NCI-H1694 (cell line): Measurements from ENCODE around the gene MYH10.
"Not testable (repeated sequence)": the region's sequence is repeated elsewhere in the genome, so short reads cannot be mapped to it uniquely, and the experiment has no call there.

ENCODE experiments used
- DNase-seq: peaks from one replicate; lab custom pipeline; 2025; lab: John Stamatoyannopoulos, UW

MYH10 gene

DNA sequence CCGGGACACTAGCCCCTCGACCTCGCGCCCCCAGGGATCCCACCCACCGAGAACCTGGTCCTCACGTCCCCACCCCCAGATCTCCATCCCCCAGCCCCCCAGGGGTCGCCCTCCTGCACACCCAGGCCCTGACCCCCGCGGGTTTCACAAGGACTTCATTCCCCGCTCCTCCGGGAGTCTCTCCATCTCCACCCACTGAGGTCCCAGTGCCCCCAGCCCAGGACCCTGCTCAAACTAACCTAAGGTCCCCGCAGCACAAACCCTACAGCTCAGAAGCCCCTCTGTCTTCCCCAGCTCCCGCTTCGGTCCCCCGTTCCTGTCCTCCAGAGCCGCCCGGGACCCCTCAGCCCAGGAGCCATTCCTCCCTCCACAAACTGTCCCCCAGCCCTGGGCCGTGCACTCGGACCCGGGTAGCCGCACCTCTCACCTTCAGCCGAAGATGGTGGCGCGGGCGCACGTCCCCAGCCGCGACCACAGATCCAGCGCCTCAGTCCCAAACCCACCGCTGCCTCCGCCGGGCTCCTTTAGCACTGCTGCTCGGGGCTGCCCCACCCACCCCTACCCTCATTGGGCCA lies at the start of gene MYH10:
MYH10 (minus strand) TSS at position 499 of the 575 bp plus-strand sequence. CDS start 7,479 bp downstream, outside the sequence.
- DNase-seq = no peak

DNA sequence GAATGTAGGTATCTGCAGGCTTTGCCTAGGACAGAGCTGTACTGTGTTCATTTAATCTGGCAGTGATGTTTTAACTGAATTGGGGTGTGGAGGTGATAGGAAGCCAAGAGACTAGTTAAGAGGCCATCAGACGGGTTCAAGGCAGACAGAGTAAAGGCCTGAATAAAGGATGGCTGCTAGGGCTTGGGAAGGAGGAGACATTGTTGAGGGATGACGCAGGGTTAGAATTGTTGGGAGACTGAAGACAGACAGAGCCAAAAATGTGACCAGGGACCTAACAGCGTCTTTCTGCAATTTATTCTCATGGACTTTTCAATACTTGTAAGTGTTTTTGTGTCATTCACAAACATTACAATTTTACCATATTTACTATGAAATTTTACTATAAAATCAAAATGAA lies 48.6 kb upstream of the MYH10 start:
- no peak for DNase-seq

DNA sequence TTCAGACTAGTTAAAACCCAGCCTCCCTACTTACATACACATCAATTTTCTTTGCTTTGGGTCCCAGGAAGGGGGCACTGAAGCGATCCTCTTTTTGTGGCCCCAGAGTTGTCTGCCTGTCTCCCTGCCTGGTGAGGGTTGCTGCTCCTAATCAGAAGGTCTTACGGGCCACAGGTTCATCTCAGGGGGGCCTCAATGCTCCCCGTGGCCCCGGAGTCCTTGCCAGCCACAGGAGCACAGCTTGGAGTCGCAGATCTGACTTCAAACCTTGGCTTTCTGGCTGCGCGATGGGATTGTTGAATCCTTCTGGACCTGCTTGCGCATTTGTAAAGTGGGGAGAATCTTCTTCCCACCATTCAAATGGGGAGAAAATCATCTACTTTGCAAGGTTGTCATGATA lies 44.8 kb upstream of the MYH10 start:
- DNase-seq = no peak

DNA sequence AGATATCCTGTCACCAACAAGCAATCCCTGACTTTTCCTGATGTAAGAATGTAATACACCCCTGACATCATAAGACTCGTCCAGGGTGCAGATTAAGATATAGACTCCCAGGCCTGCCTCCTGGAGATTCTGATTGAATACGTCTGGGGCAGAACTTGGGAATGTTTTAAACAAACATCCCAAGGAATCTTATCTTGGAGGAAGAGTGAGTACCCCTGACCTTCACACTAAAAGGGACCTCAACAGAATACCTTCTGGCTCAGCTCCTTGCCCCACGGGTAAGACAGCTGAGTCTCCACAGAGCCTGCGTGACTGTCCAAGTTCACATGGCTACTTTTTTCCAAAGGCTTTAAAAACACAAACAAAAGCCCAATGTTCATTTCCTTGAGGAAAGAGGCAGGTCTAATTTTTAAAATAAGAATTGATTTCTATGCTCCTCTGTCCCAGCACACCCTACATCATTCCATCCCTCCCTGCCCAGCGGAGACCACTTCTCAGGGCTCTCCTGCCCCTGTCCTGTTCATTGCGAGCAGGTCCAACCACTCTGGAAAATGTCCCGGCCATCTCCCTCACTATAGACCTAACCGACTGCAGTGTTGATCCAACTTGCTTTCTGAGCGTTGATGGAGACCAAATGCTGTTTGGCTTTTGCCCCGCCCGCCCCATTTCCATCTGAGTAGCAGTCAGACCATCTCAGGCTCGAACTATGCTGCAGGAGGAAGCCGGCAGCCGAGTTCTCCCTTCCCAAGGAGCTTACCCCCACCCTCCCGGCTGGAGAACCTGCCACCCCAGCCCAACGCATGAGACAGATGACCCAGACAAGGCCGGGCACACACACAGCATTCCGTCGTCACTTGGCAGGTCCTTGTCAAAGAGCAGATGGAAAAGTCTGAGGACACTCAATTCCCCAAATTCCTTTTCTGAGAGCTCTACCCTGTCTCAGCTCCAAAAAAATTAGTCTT lies 44.1 kb upstream of the MYH10 start:
- no peak for DNase-seq

DNA sequence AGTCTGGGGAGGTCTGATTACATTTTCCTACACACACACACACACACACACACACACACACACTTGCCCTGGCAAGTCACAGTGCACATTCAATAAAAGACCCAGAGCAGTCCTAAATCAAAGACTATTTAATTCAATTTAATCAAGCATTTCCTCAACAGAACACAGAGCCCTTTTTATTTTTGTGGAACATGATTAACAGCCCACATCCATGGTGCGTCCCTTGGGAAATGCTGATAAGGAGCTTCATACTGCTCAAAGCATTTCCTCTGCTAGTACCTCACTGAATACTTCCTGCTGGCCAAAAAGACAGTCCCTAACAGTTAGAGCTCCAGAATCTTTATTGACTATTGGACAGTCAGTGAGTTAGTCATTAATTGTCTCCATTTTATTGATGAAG lies 43.1 kb upstream of the MYH10 start:
- DNase-seq = no peak

DNA sequence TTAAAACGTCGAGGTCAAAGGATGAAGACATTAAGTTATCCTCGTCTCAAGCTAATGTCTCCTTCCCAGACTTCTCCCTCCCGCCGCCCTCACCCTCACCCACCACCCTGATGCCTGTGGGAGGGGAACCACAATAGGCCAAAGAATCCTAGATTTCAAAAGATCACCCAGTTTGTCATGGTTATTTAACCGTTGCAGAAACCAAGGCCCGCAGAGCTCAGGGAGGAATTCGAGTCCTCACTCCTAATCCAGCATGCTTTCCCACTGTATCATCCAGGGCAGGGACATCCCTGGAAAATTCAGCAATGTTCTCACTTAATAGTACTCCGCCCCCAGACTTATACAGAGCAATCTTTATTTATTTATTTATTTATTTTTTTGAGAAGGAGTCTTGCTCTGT lies 41.8 kb upstream of the MYH10 start:
- no peak for DNase-seq

DNA sequence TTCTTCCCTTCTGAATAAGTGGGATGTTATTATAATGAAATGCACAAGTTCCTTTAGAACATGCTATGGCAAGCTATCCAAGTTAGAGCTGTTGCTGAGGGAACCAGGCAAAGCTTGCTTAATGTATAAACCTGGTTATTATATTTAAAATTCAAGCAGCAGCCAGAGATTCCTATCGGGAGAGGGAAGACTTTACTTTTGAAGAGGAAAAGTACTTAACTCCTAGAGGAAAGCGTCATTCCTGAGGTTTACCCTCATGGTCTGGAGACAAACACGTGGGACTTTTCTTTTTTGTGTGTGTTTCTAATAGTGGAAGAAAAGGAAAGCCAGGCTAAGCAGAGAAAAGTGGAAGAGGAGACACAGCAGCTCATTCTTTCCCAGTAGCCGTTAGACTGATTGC lies 39.9 kb upstream of the MYH10 start:
- DNase-seq = no peak

DNA sequence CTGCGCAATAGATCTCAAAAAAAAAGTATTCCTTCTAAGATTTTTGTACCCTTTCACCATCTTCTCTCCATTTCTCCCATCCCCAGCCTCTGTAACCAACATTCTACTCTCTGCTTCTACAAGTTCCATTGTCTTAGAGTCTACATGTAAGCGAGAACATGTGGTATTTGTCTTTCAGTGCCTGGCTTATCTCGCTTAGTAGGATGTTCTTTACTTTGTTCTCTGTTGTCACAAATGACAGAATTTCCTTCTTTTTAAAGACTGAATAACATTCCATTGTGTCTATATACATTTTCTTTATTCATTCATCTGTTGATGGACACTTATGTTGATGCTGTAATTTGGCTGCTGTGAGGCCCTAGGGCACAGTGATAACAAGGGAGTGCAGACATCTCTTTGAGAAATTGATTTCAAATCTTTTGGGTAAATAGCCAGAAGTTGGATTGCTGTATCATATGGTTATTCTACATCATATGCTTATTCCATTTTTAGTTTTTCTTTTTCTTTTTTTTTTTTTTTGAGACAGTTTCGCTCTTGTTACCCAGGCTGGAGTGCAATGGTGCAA lies 37.7 kb upstream of the MYH10 start:
- DNase-seq = no peak

DNA sequence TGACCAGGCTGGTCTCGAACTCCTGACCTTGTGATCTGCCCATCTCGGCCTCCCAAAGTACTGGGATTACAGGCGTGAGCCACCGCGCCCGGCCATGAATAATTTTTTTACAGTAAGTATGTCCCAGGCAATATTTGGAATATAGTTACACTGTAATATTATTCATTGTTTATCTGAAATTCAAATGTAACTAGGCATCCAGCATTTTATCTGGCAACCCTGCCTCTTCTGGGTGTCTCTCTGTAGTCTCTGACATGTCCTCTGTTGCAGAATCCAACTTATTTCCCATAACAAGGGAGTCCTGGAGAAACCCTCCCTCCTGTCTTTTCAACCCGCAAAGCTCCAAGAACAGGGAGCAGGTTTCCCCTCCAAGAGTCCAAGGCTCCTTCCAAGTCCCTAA lies 36.9 kb upstream of the MYH10 start:
- DNase-seq = no peak

DNA sequence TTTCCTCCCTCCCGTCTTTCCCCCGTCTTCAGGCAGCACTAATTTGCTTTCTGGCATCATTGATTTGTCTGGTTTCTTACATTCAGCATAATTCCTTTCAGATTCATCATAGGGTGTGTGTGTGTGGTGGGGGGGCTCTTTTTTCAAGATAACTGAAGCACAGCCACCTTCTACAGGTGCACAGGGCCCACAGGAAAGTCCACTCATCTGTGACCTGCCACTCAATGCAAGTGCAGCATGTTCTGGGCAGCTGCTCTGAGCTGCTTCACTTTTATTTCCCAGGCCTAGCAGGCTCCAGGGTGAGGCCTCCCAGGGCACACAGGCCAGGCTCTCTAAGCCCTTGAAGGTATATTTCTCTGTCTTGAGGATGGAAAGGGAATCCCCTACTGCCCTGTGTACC lies 35.2 kb upstream of the MYH10 start:
- no peak for DNase-seq

DNA sequence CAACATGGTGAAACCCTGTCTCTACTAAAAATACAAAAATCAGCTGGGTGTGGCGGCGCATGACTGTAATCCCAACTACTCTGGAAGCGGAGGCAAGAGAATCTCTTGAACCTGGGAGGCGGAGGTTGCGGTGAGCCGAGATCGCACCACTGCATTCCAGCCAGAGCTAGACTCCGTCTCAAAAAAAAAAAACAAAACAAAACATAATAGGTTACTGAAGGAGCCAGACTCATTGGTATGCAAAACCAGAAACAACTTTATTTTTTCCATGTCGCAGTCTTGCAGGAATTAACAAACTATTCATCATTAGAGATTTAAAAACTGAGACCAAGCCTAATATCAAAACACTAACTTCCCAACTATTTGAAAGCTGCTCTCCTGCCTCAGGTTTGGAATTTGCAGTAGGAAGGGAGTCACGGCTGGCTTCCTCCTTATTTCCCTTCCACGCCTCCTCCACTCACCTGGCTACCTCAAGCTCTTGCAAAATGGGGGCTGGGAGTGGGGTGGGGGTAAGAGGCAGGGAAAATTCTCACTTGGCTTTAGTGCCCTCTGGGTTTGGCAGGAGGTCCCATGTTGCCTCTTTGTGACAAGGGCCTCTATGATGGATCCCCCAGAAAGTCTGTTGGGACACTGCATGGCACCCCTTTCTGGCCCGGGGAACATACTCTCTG lies 34.1 kb upstream of the MYH10 start:
- DNase-seq = no peak

DNA sequence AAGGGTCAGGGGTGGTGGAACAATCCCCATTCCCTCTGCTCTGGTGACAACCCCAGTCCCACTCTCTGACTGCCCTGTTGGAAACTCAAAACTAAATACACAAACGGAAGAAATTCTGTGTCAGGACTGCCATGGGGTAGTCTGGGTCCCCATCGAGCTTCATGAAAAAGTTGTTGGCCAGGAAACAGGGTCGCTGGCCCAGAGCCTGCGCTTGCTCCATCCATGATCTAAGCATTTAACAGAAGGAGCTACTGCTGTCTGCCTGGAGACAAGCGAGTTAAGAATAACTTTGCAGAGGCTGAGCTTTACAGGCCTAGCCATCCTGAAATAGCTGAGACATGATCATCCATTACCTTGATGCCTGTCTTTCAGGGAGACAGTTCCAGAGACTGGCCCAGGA lies 32.4 kb upstream of the MYH10 start:
- DNase-seq = no peak

DNA sequence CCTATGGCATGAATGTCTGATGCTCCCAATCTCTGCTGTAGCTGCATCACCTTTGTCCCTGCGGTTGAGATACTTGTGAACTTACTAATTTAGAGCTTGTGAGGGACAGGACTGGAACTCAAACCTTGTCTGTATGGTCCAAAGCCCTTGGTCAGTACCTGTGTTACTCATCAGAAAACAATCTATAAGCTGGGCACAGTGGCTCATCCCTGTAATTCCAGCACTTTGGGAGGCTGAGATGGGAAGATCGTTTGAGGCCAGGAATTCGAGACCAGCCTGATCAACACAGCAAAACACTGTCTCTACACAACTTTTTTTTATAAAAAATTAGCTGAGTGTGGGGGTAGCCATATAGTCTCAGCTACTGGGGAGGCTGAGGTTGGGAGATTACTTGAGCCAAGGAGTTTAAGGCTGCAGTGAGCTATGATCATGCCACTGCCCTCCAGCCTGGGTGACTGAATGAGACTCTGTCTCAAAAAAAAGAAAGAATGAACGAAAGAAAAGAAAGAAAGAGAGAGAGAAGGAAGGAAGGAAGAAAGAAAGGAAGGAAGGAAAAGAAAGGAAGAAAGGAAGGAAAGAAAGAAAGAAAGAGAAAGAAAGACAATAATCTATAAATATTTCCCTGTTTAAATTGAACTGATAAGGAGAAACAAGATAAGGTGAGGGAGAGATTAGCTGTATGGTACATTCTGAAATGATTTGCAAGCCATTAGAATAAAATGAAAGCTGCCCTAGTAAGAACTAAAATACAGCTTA lies 31.7 kb upstream of the MYH10 start:
- no peak for DNase-seq

DNA sequence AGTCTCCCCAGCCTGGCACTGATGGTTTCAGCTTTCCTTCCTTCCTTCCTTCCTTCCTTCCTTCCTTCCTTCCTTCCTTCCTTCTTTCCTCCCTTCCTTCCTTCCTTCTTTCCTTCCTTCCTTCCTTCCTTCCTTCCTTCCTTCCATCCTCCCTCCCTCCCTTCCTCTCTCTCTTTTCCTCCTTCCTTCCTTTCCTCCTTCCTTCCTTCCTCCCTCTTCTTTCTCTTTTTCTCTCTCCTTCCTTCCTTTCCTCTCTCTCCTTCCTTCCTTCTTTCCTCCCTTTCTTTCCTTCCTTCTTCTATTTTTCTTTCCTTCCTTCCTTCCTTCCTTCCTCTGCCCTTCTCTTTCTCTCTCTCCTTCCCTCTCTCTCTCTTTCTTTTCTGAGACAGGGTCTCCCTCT lies 30.2 kb upstream of the MYH10 start:
- not testable (repeated sequence) for DNase-seq

DNA sequence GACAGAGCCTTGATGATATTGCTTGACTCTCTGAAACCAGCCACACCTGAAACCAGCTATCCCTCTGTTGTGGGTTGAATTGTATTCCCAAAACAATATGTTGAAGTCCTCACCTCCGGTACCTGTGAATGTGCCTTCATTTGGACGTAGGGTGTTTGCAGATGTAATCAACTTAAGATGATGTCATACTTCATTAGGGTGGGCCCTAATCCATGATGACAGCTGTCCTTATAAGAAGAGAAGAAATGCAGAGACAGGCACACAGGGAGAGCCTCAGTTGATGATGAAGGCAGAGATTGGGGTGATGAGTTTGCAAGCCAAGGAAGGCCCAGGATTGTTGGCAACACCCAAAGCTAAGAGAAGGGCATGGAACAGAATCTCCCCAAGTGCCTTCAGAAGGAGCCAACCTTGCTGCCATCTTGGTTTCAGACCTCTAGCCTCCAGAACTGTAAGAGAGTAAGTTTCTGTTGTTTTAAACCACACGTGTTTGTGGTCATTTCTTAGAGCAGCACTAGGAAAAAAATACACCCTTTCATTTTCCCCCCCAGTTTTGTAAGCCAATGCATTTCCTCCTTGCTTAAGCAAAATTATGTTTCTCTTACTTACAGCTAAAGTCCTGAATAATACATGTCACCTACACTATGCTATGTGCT lies 29.4 kb upstream of the MYH10 start:
- DNase-seq = no peak

DNA sequence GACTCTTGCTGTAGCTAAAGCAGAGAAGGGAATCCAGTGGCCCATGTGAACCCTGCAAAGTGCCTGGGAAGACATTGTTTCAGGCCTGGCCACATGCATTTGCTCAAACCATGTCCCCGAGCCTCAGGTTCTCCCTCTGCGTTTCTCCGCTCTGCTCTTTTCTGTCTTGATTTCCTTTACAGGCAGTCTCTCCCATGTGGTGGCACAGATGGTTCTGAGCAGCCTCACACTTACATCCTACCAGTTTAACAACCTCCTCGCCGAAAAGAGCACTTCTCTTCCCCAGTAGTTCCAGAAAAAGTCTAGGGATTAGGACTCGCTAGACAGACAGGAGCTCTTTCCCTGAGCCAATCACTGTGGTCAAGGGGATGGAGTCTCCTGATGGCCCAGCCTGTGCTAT lies 28.3 kb upstream of the MYH10 start:
- no peak for DNase-seq

DNA sequence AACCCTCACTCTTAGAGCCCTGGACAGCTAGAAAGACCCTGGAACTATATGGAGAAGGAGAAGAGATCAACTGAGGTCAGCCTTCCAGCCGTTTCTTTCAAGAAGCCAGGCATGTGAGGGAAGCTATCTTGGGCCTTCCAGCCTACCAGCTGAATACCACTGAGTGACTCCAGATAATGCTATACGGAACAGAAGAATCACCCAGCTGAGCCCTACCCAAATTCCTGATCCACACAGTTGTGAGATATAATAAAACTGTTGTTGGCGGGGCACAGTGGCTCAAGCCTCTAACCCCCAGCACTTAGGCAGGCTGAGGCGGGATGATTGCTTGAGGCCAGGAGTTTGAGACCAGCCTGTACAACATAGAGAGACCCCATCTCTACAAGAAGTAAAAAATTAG lies 26.2 kb upstream of the MYH10 start:
- DNase-seq = no peak

DNA sequence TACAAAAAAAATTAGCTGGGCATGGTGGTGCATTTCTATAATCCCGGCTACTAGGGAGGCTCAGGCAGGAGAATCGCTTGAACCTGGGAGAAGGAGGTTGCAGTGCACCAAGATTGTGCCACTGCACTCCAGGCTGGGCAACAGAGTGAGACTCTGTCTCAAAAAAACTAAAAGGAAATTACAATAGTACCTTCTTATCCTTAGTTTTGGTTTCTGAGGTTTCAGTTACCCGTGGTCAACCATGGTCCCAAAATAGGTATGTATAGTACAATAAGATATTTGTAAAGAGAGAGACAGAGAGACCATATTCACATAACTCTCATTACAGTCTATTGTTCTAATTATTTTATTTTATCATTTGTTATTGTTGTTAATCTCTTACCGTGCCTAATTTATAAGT lies 24.3 kb upstream of the MYH10 start:
- no peak for DNase-seq

DNA sequence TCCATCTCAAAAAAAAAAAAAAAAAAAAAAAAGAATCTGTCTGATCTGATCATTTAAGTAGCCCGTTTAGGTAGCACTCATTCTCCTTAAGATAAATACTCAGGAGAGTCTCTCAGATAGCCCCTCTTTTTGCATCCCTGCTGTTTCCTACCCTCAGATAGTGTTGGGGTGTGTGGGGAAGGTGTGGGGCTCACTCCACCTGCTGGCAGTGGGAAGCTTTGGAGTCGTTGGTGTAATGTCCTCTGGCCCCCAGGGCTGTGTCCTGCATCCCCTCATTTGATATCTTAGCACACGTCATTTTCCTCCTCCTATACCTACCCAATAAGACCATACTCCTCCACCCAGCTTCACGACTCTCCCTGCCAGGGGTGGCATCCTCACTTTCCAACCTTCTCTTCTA lies 20.5 kb upstream of the MYH10 start:
- DNase-seq = no peak

DNA sequence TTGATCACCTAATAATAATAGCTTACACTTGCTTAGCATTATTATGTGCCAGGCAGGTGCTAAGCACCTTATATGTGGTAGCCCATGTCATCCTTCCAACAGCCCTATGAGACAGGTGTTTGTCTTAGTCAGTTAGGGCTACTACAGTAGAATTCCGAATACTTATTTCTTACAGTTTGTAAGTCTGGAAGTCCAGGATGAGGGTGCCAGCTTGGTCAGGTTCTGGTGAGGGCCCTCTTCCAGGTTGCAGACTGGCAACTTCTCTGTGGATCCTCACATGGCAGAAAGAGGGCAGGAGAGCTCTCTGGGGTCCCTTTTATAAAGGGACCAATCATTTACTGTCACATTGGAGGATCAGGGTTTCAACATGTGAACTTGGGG lies 19.6 kb upstream of the MYH10 start:
- DNase-seq = no peak
